ENCODE results near the gene CCT8L2.
"Not testable (repeated sequence)": the region's sequence is repeated elsewhere in the genome, so short reads cannot be mapped to it uniquely, and the experiment has no call there.

The CCT8L2 gene

GRCh38 chr22:16592710-16593109 is at the start of gene CCT8L2:
CCT8L2 (minus strand) TSS chr22:16592810; CDS start chr22:16592550, 260 bp downstream.
- not testable (repeated sequence) for DNase-seq

GRCh38 chr22:16635442-16635841 is 42.8 kb upstream of the CCT8L2 start:
- not testable (repeated sequence) for DNase-seq

GRCh38 chr22:16634092-16634491 is 41.5 kb upstream of the CCT8L2 start:
- DNase-seq = not testable (repeated sequence)

GRCh38 chr22:16628476-16628875 is 35.9 kb upstream of the CCT8L2 start:
- not testable (repeated sequence) for DNase-seq

- not testable (repeated sequence) for DNase-seq
These were observed 32.4 kb upstream of the CCT8L2 start for GRCh38 chr22:16625018-16625417.

GRCh38 chr22:16623595-16623994 is 31.0 kb upstream of the CCT8L2 start:
- not testable (repeated sequence) for DNase-seq

GRCh38 chr22:16617516-16617915 is 24.9 kb upstream of the CCT8L2 start:
- DNase-seq = not testable (repeated sequence)

GRCh38 chr22:16616390-16616938 is 23.9 kb upstream of the CCT8L2 start:
- DNase-seq = not testable (repeated sequence)

- DNase-seq = not testable (repeated sequence)
These were observed 23.1 kb upstream of the CCT8L2 start for GRCh38 chr22:16615606-16616245.

- no peak for DNase-seq
These were observed 17.1 kb upstream of the CCT8L2 start for GRCh38 chr22:16609548-16610261.

GRCh38 chr22:16608931-16609330 is 16.3 kb upstream of the CCT8L2 start:
- no peak for DNase-seq

GRCh38 chr22:16604257-16604998 is 11.8 kb upstream of the CCT8L2 start:
- DNase-seq = not testable (repeated sequence)

GRCh38 chr22:16603770-16604242 is 11.2 kb upstream of the CCT8L2 start:
- not testable (repeated sequence) for DNase-seq

GRCh38 chr22:16603448-16603768 is 10.8 kb upstream of the CCT8L2 start:
- DNase-seq = no peak

- DNase-seq = not testable (repeated sequence)
These were observed 10.3 kb upstream of the CCT8L2 start for GRCh38 chr22:16602728-16603447.

GRCh38 chr22:16602224-16602727 is 9.7 kb upstream of the CCT8L2 start:
- DNase-seq = not testable (repeated sequence)

- DNase-seq = no peak
These were observed 9.0 kb upstream of the CCT8L2 start for GRCh38 chr22:16601437-16602223.

GRCh38 chr22:16600644-16601436 is 8.2 kb upstream of the CCT8L2 start:
- not testable (repeated sequence) for DNase-seq

- DNase-seq = not testable (repeated sequence)
These were observed 7.0 kb upstream of the CCT8L2 start for GRCh38 chr22:16599648-16600047.

GRCh38 chr22:16595251-16595650 is 2.6 kb upstream of the CCT8L2 start:
- DNase-seq = not testable (repeated sequence)

- DNase-seq = no peak
These were observed 1.4 kb upstream of the CCT8L2 start for GRCh38 chr22:16594026-16594425.

Data from NCI-H446 (cell line).